Vagina (tissue), 2 donors: ENCODE data around the gene KCNC2. TPM values are rescaled to one million over a fixed set of nuclear protein-coding genes. Genes with fewer than 3 reads are reported as not detected.

Experiments used
- DNase-seq, 2 donors: peaks; one replicate each; pipeline ENCODE4 v3.0.0-alpha.2; 2017; ENCODE audit errors: extremely low spot score in 2 of 2
- H3K27ac ChIP-seq: fragments of 200-600 bp; sonication (generic); one replicate; pipeline ENCODE4 v1.5.1; 2019
- H3K27me3 ChIP-seq: fragments of 200-600 bp; sonication (generic); one replicate; pipeline ENCODE4 v1.5.1; 2019
- H3K36me3 ChIP-seq, 2 donors: fragments of 200-600 bp; sonication (generic); one replicate each; pipeline ENCODE4 v1.5.1; 2017 to 2019
- H3K4me1 ChIP-seq: fragments of 200-600 bp; sonication (generic); one replicate; pipeline ENCODE4 v1.5.1; 2019
- H3K4me3 ChIP-seq, 2 donors: fragments of 200-600 bp; sonication (generic); 1 replicate in 1 of 2; 2 replicates in 1 of 2; pipeline ENCODE4 v1.5.1; 2016 to 2019
- H3K9me3 ChIP-seq: fragments of 200-600 bp; sonication (generic); one replicate; pipeline ENCODE4 v1.5.1; 2019
- CTCF ChIP-seq, 3 experiments: fragments of 450-650 bp in 2 of 3; fragments of 200-600 bp in 1 of 3; sonication (generic) in 1 of 3; IDR thresholded peaks; one replicate each; pipeline ENCODE4 v1.5.1; 2017 to 2019; ENCODE audit warnings: antibody characterized with exemption in 3 of 3, mild to moderate bottlenecking in 2 of 3, moderate library complexity in 2 of 3
- POLR2A ChIP-seq, 2 donors: fragments of 450-650 bp; IDR thresholded peaks; one replicate each; pipeline ENCODE4 v1.6.1; 2017; ENCODE audit warnings: antibody characterized with exemption in 2 of 2, mild to moderate bottlenecking in 2 of 2, moderate library complexity in 2 of 2
- POLR2AphosphoS5 ChIP-seq, 2 donors: sonication (generic); formaldehyde crosslinking; IDR thresholded peaks; one replicate each; pipeline ENCODE4 v1.9.0; 2017; ENCODE audit warnings: antibody characterized with exemption in 2 of 2, mild to moderate bottlenecking in 2 of 2, low read depth in 1 of 2; ENCODE audit not compliant: insufficient read depth in 1 of 2
- intact Hi-C: fragments of 100-400 bp; cut with DNase I; formaldehyde crosslinking; loops from one replicate; pipeline ENCODE4 v1.15.1; 2023
- total RNA-seq: library from RNA; depleted of rRNA; stranded (reverse); fragments of >200 nt; gene quantifications from one replicate; pipeline ENCODE4 v1.2.3, GENCODE V29; 2016

Gene KCNC2
- total RNA-seq, 1 donor from 2014 or later, result 0.25 TPM

- DNase-seq, result no peak
- TF ChIP-seq CTCF (IDR thresholded peaks at IDR 0.05) (no peak), POLR2A (IDR thresholded peaks at IDR 0.05) (no peak), POLR2AphosphoS5 (IDR thresholded peaks at IDR 0.05; ENCODE audit: insufficient read depth in 1 of 2, low read depth in 1 of 2) (no peak)
- intact Hi-C loops, result no loop called here
Observed at GRCh38 chr12:75065482-75065881, 144.2 kb downstream of the KCNC2 start.

DNA sequence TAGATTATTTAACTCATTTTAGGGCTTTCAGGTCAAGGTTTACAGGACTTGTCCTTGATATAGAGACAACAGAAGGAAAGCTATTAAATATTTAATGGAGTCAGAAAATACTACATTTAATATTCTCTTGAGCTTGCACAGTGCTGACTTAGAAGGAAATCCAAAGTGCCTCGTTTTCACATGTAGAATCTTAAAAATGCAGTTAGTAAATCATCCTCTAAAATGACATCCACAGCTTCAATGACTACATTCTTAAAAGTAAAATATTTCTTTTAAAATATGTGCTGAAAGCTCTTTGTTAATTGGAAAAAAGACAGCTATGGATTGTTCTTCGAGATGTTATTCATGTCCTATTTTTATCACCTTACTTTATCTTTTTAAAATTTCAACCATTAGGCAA is 146.9 kb downstream of the KCNC2 start:
- intact Hi-C loops, result no loop called here
- no peaks in the 10 kb centered on the region for H3K36me3 ChIP-seq

More at GRCh38 chr12:75065482-75065881, 144.2 kb downstream of the KCNC2 start:
- no peaks in the 10 kb centered on the region for H3K36me3 ChIP-seq
- H3K27me3 ChIP-seq, result no peaks in the 10 kb centered on the region
- no peaks in the 10 kb centered on the region for H3K9me3 ChIP-seq
- no peaks in the 10 kb centered on the region for H3K4me1 ChIP-seq
- H3K27ac ChIP-seq, result no peak overlapping the region
- H3K4me3 ChIP-seq, result no peak overlapping the region

GRCh38 chr12:75058228-75058627 is 151.4 kb downstream of the KCNC2 start:
- H3K27ac ChIP-seq, result no peak overlapping the region
- no peaks in the 10 kb centered on the region for H3K27me3 ChIP-seq
- H3K36me3 ChIP-seq, result no peaks in the 10 kb centered on the region
- intact Hi-C loops, result no loop called here
- no peaks in the 10 kb centered on the region for H3K9me3 ChIP-seq
- TF ChIP-seq POLR2AphosphoS5 (IDR thresholded peaks at IDR 0.05; ENCODE audit: insufficient read depth in 1 of 2, low read depth in 1 of 2) (no peak), POLR2A (IDR thresholded peaks at IDR 0.05) (no peak), CTCF (IDR thresholded peaks at IDR 0.05) (no peak)
- H3K4me3 ChIP-seq, result no peak overlapping the region
- H3K4me1 ChIP-seq, result no peaks in the 10 kb centered on the region
- DNase-seq, result no peak

More for the DNA sequence above, 146.9 kb downstream of the KCNC2 start:
- H3K9me3 ChIP-seq, result no peaks in the 10 kb centered on the region
- DNase-seq, result no peak
- TF ChIP-seq POLR2AphosphoS5 (IDR thresholded peaks at IDR 0.05; ENCODE audit: insufficient read depth in 1 of 2, low read depth in 1 of 2), result no peak
- TF ChIP-seq POLR2A (IDR thresholded peaks at IDR 0.05), result no peak
- no peak for TF ChIP-seq CTCF (IDR thresholded peaks at IDR 0.05)
- no peaks in the 10 kb centered on the region for H3K4me1 ChIP-seq
- no peaks in the 10 kb centered on the region for H3K27me3 ChIP-seq
- H3K27ac ChIP-seq, result no peak overlapping the region
- H3K4me3 ChIP-seq, result no peak overlapping the region

DNA sequence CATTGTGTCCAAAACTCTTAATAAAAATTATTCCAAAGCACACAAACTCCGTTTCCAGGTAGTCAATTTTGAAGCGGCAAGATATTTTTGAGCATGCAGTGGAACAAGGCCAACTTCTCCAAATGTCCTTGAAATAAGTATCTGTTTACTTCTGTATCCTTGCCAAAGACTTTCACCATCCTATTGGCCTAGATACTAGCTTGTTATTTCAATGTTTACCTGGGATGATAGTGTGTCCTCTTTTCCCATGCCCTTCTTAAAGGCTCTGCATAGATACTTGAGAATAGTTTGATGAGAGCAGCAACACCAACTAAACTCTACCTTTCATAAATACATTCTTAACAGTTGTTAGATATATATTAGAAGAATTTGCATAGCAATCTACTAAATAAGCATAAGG is 160.9 kb downstream of the KCNC2 start:
- no peak for DNase-seq
- H3K36me3 ChIP-seq, result no peaks in the 10 kb centered on the region
- H3K4me1 ChIP-seq, result no peaks in the 10 kb centered on the region
- intact Hi-C loops, result no loop called here
- H3K27me3 ChIP-seq, result no peaks in the 10 kb centered on the region
- TF ChIP-seq POLR2A (IDR thresholded peaks at IDR 0.05) (no peak), CTCF (IDR thresholded peaks at IDR 0.05) (no peak), POLR2AphosphoS5 (IDR thresholded peaks at IDR 0.05; ENCODE audit: insufficient read depth in 1 of 2, low read depth in 1 of 2) (no peak)
- no peaks in the 10 kb centered on the region for H3K9me3 ChIP-seq
- H3K4me3 ChIP-seq, result no peak overlapping the region
- H3K27ac ChIP-seq, result no peak overlapping the region

- intact Hi-C loops, result no loop called here
- no peak overlapping the region for H3K4me3 ChIP-seq
- H3K4me1 ChIP-seq, result no peaks in the 10 kb centered on the region
Observed at GRCh38 chr12:75047885-75048525, 161.6 kb downstream of the KCNC2 start.

More at GRCh38 chr12:75047885-75048525, 161.6 kb downstream of the KCNC2 start:
- Histone ChIP-seq H3K27ac (no peak overlapping the region), H3K9me3 (no peaks in the 10 kb centered on the region), H3K27me3 (no peaks in the 10 kb centered on the region), H3K36me3 (no peaks in the 10 kb centered on the region)
- no peak for DNase-seq
- no peak for TF ChIP-seq POLR2A (IDR thresholded peaks at IDR 0.05)
- TF ChIP-seq POLR2AphosphoS5 (IDR thresholded peaks at IDR 0.05; ENCODE audit: insufficient read depth in 1 of 2, low read depth in 1 of 2), result no peak
- no peak for TF ChIP-seq CTCF (IDR thresholded peaks at IDR 0.05)
